A673 (cell line): ENCODE results near the gene SLC26A6. TPM values are rescaled to one million over a fixed set of nuclear protein-coding genes. Genes with fewer than 3 reads are reported as not detected.

Experiments used
- BruUV-seq: library from RNA; stranded (reverse); fragments of 400-500 nt; replicated peaks from 2 replicates; lab custom pipeline; 2021; lab: Mats Ljungman, UMichigan
- CTCF ChIA-PET: fragments of 300-600 bp; sonication (Branson Sonifier 250); formaldehyde crosslinking; loops from one replicate; lab custom pipeline; 2022; ENCODE audit warnings: antibody characterized with exemption; lab: Charles Lee
- POLR2A ChIA-PET: fragments of 300-600 bp; sonication (Branson Sonifier 250); formaldehyde crosslinking; loops from one replicate; lab custom pipeline; 2022; ENCODE audit warnings: antibody characterized with exemption; ENCODE audit not compliant: low non-redundant PET; lab: Charles Lee
- DNase-seq: peaks from one replicate; pipeline ENCODE4 v3.0.0-alpha.2; 2015; ENCODE audit warnings: low spot score
- H3K27ac ChIP-seq: fragments of 200-600 bp; sonication (generic); 2 replicates; pipeline ENCODE4 v1.5.1; 2016; ENCODE audit warnings: mixed run types, low read depth, mild to moderate bottlenecking, mixed read lengths, antibody characterized with exemption, low read length; ENCODE audit not compliant: poor library complexity, severe bottlenecking
- H3K27me3 ChIP-seq: fragments of 200-600 bp; sonication (generic); replicated peaks from 2 replicates; pipeline ENCODE4 v1.6.1; 2017; ENCODE audit warnings: mixed run types, low read depth, mild to moderate bottlenecking, mixed read lengths, antibody characterized with exemption, low read length; ENCODE audit not compliant: insufficient read depth, poor library complexity
- H3K36me3 ChIP-seq: fragments of 200-600 bp; sonication (generic); 2 replicates; pipeline ENCODE4 v1.6.1; 2016; ENCODE audit warnings: mixed run types, mild to moderate bottlenecking, mixed read lengths, antibody characterized with exemption, low read length; ENCODE audit not compliant: insufficient read depth, poor library complexity, severe bottlenecking
- H3K4me1 ChIP-seq: fragments of 200-600 bp; sonication (generic); 2 replicates; pipeline ENCODE4 v1.6.1; 2017; ENCODE audit warnings: mixed run types, mild to moderate bottlenecking, mixed read lengths, antibody characterized with exemption, low read length; ENCODE audit not compliant: insufficient read depth, poor library complexity, severe bottlenecking
- H3K4me3 ChIP-seq: fragments of 200-600 bp; sonication (generic); 2 replicates; pipeline ENCODE4 v1.5.1; 2016; ENCODE audit warnings: low read depth, mixed run types, mild to moderate bottlenecking, mixed read lengths, low read length; ENCODE audit not compliant: poor library complexity, severe bottlenecking
- H3K9me3 ChIP-seq: fragments of 200-600 bp; sonication (generic); 2 replicates; pipeline ENCODE4 v1.6.1; 2016; ENCODE audit warnings: mixed run types, low read depth, mild to moderate bottlenecking, mixed read lengths, antibody characterized with exemption, low read length; ENCODE audit not compliant: poor library complexity, severe bottlenecking
- CTCF ChIP-seq: fragments of 300-800, 200-600 bp; sonication (generic); conservative IDR thresholded peaks from 2 replicates; pipeline ENCODE4 v1.5.1; 2017; ENCODE audit warnings: low read depth, mild to moderate bottlenecking, antibody characterized with exemption, low read length, moderate library complexity, mixed read lengths
- EZH2 ChIP-seq: fragments of 200-600 bp; sonication (generic); IDR thresholded peaks from 2 replicates; pipeline ENCODE4 v1.6.1; 2017; ENCODE audit warnings: borderline replicate concordance, low read depth, mild to moderate bottlenecking, mixed read lengths, antibody characterized with exemption, low read length; ENCODE audit not compliant: poor library complexity, severe bottlenecking
- intact Hi-C: fragments of 100-400 bp; cut with micrococcal nuclease; formaldehyde crosslinking; loops from one replicate; pipeline ENCODE4 v1.10.0; 2022; ENCODE audit not compliant: unreplicated experiment
- total RNA-seq: library from RNA; stranded (reverse); gene quantifications from 2 replicates; pipeline ENCODE4 v1.2.3, GENCODE V29; 2021

SLC26A6 gene
- total RNA-seq, 1 experiment from 2014 or later: 12.6 TPM

GRCh38 chr3:48623851-48624547 lies 11.3 kb downstream of the SLC26A6 start:
- Histone ChIP-seq H3K27ac (no peak overlapping the region), H3K36me3 (no peaks in the 10 kb centered on the region), H3K4me1 (no peaks in the 10 kb centered on the region), H3K4me3 (no peak overlapping the region), H3K9me3 (no peaks in the 10 kb centered on the region), H3K27me3 (no peaks in the 10 kb centered on the region)
- intact Hi-C loops: no loop called here
- CTCF ChIA-PET: interaction anchor here (0.5 kb wide), 1 partner anchor 10 kb away, joined by 3 read pairs; no protein-coding TSS in a partner anchor
- TF ChIP-seq EZH2 (no peak), CTCF (no peak)
- POLR2A ChIA-PET: no interaction called here
- no TSS peak for BruUV-seq
- no peak for DNase-seq

- CTCF ChIA-PET: no interaction called here
- POLR2A ChIA-PET: no interaction called here
- H3K4me3 ChIP-seq: no peak within 1 kb of the TSS
- no peaks in the 10 kb centered on the region for H3K9me3 ChIP-seq
- no peaks in the 10 kb centered on the region for H3K36me3 ChIP-seq
- H3K4me1 ChIP-seq: no peaks in the 10 kb centered on the region
- intact Hi-C loops: no loop called here
- H3K27me3 ChIP-seq: no peaks in the 10 kb centered on the region
- no peak for TF ChIP-seq CTCF
- TF ChIP-seq EZH2: no peak
- DNase-seq: no peak
- H3K27ac ChIP-seq: no peak within 1 kb of the TSS
- BruUV-seq: no TSS peak
Measured at GRCh38 chr3:48621461-48621869, 13.8 kb downstream of the SLC26A6 start, which contains the start of gene TMEM89. Gene TMEM89 (minus strand): TSS chr3:48621769. CDS start chr3:48621756, 13 bp downstream.

- H3K27ac ChIP-seq: no peak overlapping the region
- H3K36me3 ChIP-seq: no peaks in the 10 kb centered on the region
- no peak for TF ChIP-seq EZH2
- TF ChIP-seq CTCF: no peak
- no TSS peak for BruUV-seq
- no peak for DNase-seq
- no peaks in the 10 kb centered on the region for H3K27me3 ChIP-seq
- ChIA-PET CTCF (no interaction called here), POLR2A (no interaction called here)
- intact Hi-C loops: no loop called here
- no peaks in the 10 kb centered on the region for H3K4me1 ChIP-seq
- no peak overlapping the region for H3K4me3 ChIP-seq
- no peaks in the 10 kb centered on the region for H3K9me3 ChIP-seq
Measured at GRCh38 chr3:48619541-48620524, 15.4 kb downstream of the SLC26A6 start.
